ENCODE measurements around the gene NAALADL1. TPM values are rescaled to one million over a fixed set of nuclear protein-coding genes. Genes with fewer than 3 reads are reported as not detected.

Gene NAALADL1
- total RNA-seq, 1 donor from 2014 or later: 11.9 TPM

Other genes starting within 250 kb of the NAALADL1 start
- 46.2 and 47.2 TPM in 2 replicates for gene MEN1, start 248.0 kb downstream of the NAALADL1 start, total RNA-seq
- gene CDC42BPG, start 213.9 kb downstream of the NAALADL1 start, total RNA-seq: 0.07 and 0.32 TPM in 2 replicates
- gene EHD1, start 179.9 kb downstream of the NAALADL1 start, total RNA-seq: 107 TPM in 2 replicates
- 20.7 and 26.1 TPM in 2 replicates for gene ATG2A, start 141.3 kb downstream of the NAALADL1 start, total RNA-seq
- 13.6 and 16.1 TPM in 2 replicates for gene PPP2R5B, start 133.9 kb downstream of the NAALADL1 start, total RNA-seq
- not detected in 2 replicates for gene GPHA2, start 122.7 kb downstream of the NAALADL1 start, total RNA-seq
- not detected in 2 replicates for gene MAJIN, start 86.4 kb downstream of the NAALADL1 start, total RNA-seq
- 0.09 and 0.16 TPM in 2 replicates for gene BATF2, start 61.6 kb downstream of the NAALADL1 start, total RNA-seq
- gene ARL2, start 44.4 kb downstream of the NAALADL1 start, total RNA-seq: 70.0 and 77.0 TPM in 2 replicates
- 19.6 and 22.4 TPM in 2 replicates for gene SNX15, start 31.1 kb downstream of the NAALADL1 start, total RNA-seq
- 17.0 and 18.6 TPM in 2 replicates for gene SAC3D1, start 17.3 kb downstream of the NAALADL1 start, total RNA-seq
- 82.0 and 86.8 TPM in 2 replicates for gene CDCA5, start 25.5 kb upstream of the NAALADL1 start, total RNA-seq
- 34.9 and 37.2 TPM in 2 replicates for gene ZFPL1, start 25.7 kb upstream of the NAALADL1 start, total RNA-seq
- 121 and 133 TPM in 2 replicates for gene VPS51, start 37.7 kb upstream of the NAALADL1 start, total RNA-seq
- gene TM7SF2, start 53.3 kb upstream of the NAALADL1 start, total RNA-seq: 34.4 and 36.9 TPM in 2 replicates
- 11.3 and 12.8 TPM in 2 replicates for gene ZNHIT2, start 59.1 kb upstream of the NAALADL1 start, total RNA-seq
- gene FAU, start 63.6 kb upstream of the NAALADL1 start, total RNA-seq: 1,016 and 1,034 TPM in 2 replicates
- gene MRPL49, start 63.8 kb upstream of the NAALADL1 start, total RNA-seq: 66.6 and 67.1 TPM in 2 replicates
- gene SYVN1, start 76.0 kb upstream of the NAALADL1 start, total RNA-seq: 40.1 and 42.2 TPM in 2 replicates
- not detected in 2 replicates for gene SPDYC, start 111.7 kb upstream of the NAALADL1 start, total RNA-seq
- gene CAPN1, start 123.4 kb upstream of the NAALADL1 start, total RNA-seq: 143 and 144 TPM in 2 replicates
- 74.5 and 74.6 TPM in 2 replicates for gene POLA2, start 203.4 kb upstream of the NAALADL1 start, total RNA-seq

All from activated T-helper 2 cell treated with anti-CD3 and anti-CD28 coated beads, Interferon-gamma antibody, Interleukin-2, Interleukin-4, amounts not matched to agents 10 μg/mL and 5 μg/mL and 100 μg/mL, durations not matched to agents 14 hours and 24 hours and 36 hours (primary cell).